ENCODE data around the gene NAPA. TPM values are rescaled to one million over a fixed set of nuclear protein-coding genes. Genes with fewer than 3 reads are reported as not detected.

Gene NAPA
- 100 to 1,000 TPM in 2 of 4 donors, 10 to 100 TPM in 2; 78.4 to 154 (median 105) TPM for total RNA-seq

- peak within 1 kb of the TSS; percentile 84 to 98 (median 96) for H3K27ac ChIP-seq
Observed at GRCh38 chr19:47514869-47515588, at the start of gene NAPA. Gene NAPA, minus strand, starts transcription at chr19:47515063. Its CDS starts 123 bp downstream, at chr19:47514940.

GRCh38 chr19:47564081-47564480 lies 49.2 kb upstream of the NAPA start:
- Histone ChIP-seq H3K4me3 (peak overlapping the region in 1 of 4 donors; percentile 3), H3K36me3 (no peaks in the 10 kb centered on the region), H3K27ac (peak overlapping the region in 2 of 4 donors; percentile 55 to 60), H3K4me1 (peaks cover 0 to 5% (median 0%) of the 10 kb centered on the region in 4 donors), H3K9me3 (no peaks in the 10 kb centered on the region), H3K27me3 (no peaks in the 10 kb centered on the region)
- DNase-seq = peak in 1 of 3 donors; percentile 75
- TF ChIP-seq POLR2A (IDR thresholded peaks at IDR 0.05) = no peak
- no peak for TF ChIP-seq CTCF (IDR thresholded peaks at IDR 0.05)

More at GRCh38 chr19:47514869-47515588, at the start of gene NAPA:
- H3K36me3 ChIP-seq = peaks cover 0 to under 1% (median 0%) of the 10 kb centered on the region in 3 donors
- peak; percentile 100 for DNase-seq
- TF ChIP-seq CTCF (IDR thresholded peaks at IDR 0.05) = no peak
- TF ChIP-seq POLR2A (IDR thresholded peaks at IDR 0.05) = peak; percentile 93 to 96
- H3K4me1 ChIP-seq = peaks cover 7 to 40% (median 20%) of the 10 kb centered on the region in 4 donors
- peak within 1 kb of the TSS; percentile 70 to 92 (median 88) for H3K4me3 ChIP-seq
- no peaks in the 10 kb centered on the region for H3K27me3 ChIP-seq
- H3K9me3 ChIP-seq = no peaks in the 10 kb centered on the region

- H3K27me3 ChIP-seq = no peaks in the 10 kb centered on the region
- H3K36me3 ChIP-seq = no peaks in the 10 kb centered on the region
- H3K9me3 ChIP-seq = no peaks in the 10 kb centered on the region
- H3K4me1 ChIP-seq = peaks cover 0 to 5% (median 0%) of the 10 kb centered on the region in 4 donors
- no peak for DNase-seq
- no peak overlapping the region for H3K27ac ChIP-seq
- TF ChIP-seq POLR2A (IDR thresholded peaks at IDR 0.05) (no peak), CTCF (IDR thresholded peaks at IDR 0.05) (no peak)
- H3K4me3 ChIP-seq = no peak overlapping the region
Observed at GRCh38 chr19:47561440-47562057, 46.7 kb upstream of the NAPA start.

GRCh38 chr19:47560999-47561398 lies 46.1 kb upstream of the NAPA start:
- H3K27ac ChIP-seq = no peak overlapping the region
- H3K36me3 ChIP-seq = no peaks in the 10 kb centered on the region

GRCh38 chr19:47550129-47550528 lies 35.3 kb upstream of the NAPA start:
- no peak overlapping the region for H3K4me3 ChIP-seq
- no peaks in the 10 kb centered on the region for H3K36me3 ChIP-seq
- H3K27ac ChIP-seq = no peak overlapping the region
- H3K27me3 ChIP-seq = peaks cover 0 to 3% of the 10 kb centered on the region in 2 donors
- no peak for DNase-seq
- no peaks in the 10 kb centered on the region for H3K4me1 ChIP-seq
- H3K9me3 ChIP-seq = no peaks in the 10 kb centered on the region
- no peak for TF ChIP-seq CTCF (IDR thresholded peaks at IDR 0.05)
- TF ChIP-seq POLR2A (IDR thresholded peaks at IDR 0.05) = no peak

More at GRCh38 chr19:47560999-47561398, 46.1 kb upstream of the NAPA start:
- no peak for DNase-seq
- TF ChIP-seq CTCF (IDR thresholded peaks at IDR 0.05) (no peak), POLR2A (IDR thresholded peaks at IDR 0.05) (no peak)
- Histone ChIP-seq H3K9me3 (no peaks in the 10 kb centered on the region), H3K27me3 (no peaks in the 10 kb centered on the region), H3K4me1 (peaks cover 0 to 5% (median 0%) of the 10 kb centered on the region in 4 donors), H3K4me3 (no peak overlapping the region)
